Measurements from ENCODE around the gene HORMAD2.

DNA sequence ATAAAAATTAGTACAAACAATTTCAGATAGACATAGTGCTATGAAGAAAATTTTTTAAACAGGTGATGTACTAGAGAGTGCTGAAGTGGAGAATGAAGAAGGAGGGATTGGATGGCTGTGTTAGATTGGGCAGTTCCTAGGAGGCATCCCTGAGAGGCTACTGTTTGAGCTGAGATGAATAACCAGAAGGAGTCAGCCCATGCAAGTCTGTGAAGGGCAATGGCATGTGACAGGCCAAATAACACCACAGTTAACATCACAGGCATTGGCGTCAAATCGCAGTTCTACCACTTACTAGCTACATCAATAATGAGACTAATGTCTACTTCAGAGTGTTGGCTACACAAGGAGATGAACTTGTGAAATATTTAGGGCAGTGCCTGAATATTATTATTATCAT lies 35.4 kb downstream of the HORMAD2 start:
- no peak for TF ChIP-seq POLR2A (IDR thresholded peaks at IDR 0.05)
- TF ChIP-seq, protein P1, sequence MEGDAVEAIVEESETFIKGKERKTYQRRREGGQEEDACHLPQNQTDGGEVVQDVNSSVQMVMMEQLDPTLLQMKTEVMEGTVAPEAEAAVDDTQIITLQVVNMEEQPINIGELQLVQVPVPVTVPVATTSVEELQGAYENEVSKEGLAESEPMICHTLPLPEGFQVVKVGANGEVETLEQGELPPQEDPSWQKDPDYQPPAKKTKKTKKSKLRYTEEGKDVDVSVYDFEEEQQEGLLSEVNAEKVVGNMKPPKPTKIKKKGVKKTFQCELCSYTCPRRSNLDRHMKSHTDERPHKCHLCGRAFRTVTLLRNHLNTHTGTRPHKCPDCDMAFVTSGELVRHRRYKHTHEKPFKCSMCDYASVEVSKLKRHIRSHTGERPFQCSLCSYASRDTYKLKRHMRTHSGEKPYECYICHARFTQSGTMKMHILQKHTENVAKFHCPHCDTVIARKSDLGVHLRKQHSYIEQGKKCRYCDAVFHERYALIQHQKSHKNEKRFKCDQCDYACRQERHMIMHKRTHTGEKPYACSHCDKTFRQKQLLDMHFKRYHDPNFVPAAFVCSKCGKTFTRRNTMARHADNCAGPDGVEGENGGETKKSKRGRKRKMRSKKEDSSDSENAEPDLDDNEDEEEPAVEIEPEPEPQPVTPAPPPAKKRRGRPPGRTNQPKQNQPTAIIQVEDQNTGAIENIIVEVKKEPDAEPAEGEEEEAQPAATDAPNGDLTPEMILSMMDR (IDR thresholded peaks at IDR 0.05): no peak

Measured in thyroid gland (tissue), 4 donors.